A549 (cell line): ENCODE results near the gene SLC5A5. TPM values are rescaled to one million over a fixed set of nuclear protein-coding genes. Genes with fewer than 3 reads are reported as not detected.

Experiments used
- ATAC-seq, 2 experiments: fragments of 200-7000 bp in 1 of 2; fragments of >200 bp in 1 of 2; cut with Nextera tagmentation in 1 of 2; cut with Tn5 transposase in 1 of 2; 3 replicates each; pipeline versions ENCODE4 v1.8.0 to v1.9.1; 2018 to 2020; ENCODE audit warnings: mild to moderate bottlenecking in 1 of 2, moderate library complexity in 1 of 2
- CTCF ChIA-PET: fragments of 300-600 bp; sonication (Branson Sonifier 250); formaldehyde crosslinking; extraction: SDS; loops from one replicate; lab custom pipeline; 2021; ENCODE audit warnings: antibody characterized with exemption, inconsistent platforms; lab: Yijun Ruan, JAX
- POLR2A ChIA-PET: fragments of 350-600 bp; formaldehyde crosslinking; extraction: SDS; loops from one replicate; lab custom pipeline; 2021; ENCODE audit warnings: antibody characterized with exemption, inconsistent platforms; lab: Yijun Ruan, JAX
- DNase-seq, 2 experiments: peaks; one replicate each; pipeline versions ENCODE4 v3.0.0 to v3.0.0-alpha.2; 2011 to 2016; ENCODE audit warnings: low read depth in 1 of 2, low spot score in 1 of 2
- FAIRE-seq: peaks from 2 replicates; lab custom pipeline; 2011; peaks lifted over from hg19 to GRCh38; lab: Jason Lieb, UNC
- H3K27ac ChIP-seq, 2 experiments: fragments of >200 bp; sonication (Bioruptor Twin); formaldehyde crosslinking; 3 replicates each; pipeline ENCODE4 v1.5.1; 2016 to 2017
- H3K4me1 ChIP-seq: fragments of >200 bp; sonication (Bioruptor Twin); formaldehyde crosslinking; 3 replicates; pipeline ENCODE4 v1.6.1; 2016
- H3K4me2 ChIP-seq: fragments of >200 bp; sonication (Bioruptor Twin); formaldehyde crosslinking; 3 replicates; pipeline ENCODE4 v1.6.1; 2016
- H3K4me3 ChIP-seq: fragments of >200 bp; sonication (Bioruptor Twin); formaldehyde crosslinking; 3 replicates; pipeline ENCODE4 v1.5.1; 2016
- H3K9me3 ChIP-seq: fragments of >200 bp; sonication (Bioruptor Twin); formaldehyde crosslinking; 3 replicates; pipeline ENCODE4 v1.6.1; 2016
- ATOH8 ChIP-seq: fragments of 250-450 bp; sonication (Bioruptor Pico); IDR thresholded peaks from 2 replicates; pipeline ENCODE4 v1.5.0; 2020; ENCODE audit warnings: low read depth, mild to moderate bottlenecking, moderate library complexity
- CBX2 ChIP-seq: fragments of 200-600 bp; sonication (generic); IDR thresholded peaks from 2 replicates; pipeline ENCODE4 v1.6.1; 2016; ENCODE audit warnings: low read depth, mild to moderate bottlenecking, borderline replicate concordance
- CEBPB ChIP-seq, 2 experiments: fragments of >200 bp in 1 of 2; sonication (Bioruptor Twin) in 1 of 2; formaldehyde crosslinking in 1 of 2; IDR thresholded peaks; 2 replicates each; pipeline ENCODE4 v1.6.1; 2012 to 2016
- CHD2 ChIP-seq: fragments of 150-350 bp; IDR thresholded peaks from 2 replicates; pipeline ENCODE4 v1.6.1; 2014; ENCODE audit warnings: low read length; ENCODE audit not compliant: partially characterized antibody
- CTCF ChIP-seq: fragments of >200 bp; sonication (Bioruptor Twin); formaldehyde crosslinking; IDR thresholded peaks from 3 replicates; pipeline ENCODE4 v1.5.1; 2016
- EHMT2 ChIP-seq: fragments of 200-600 bp; sonication (generic); IDR thresholded peaks from 2 replicates; pipeline ENCODE4 v1.6.1; 2016; ENCODE audit warnings: antibody characterized with exemption, low read depth, mild to moderate bottlenecking, moderate library complexity
- ELK1 ChIP-seq: fragments of 150-350 bp; IDR thresholded peaks from 2 replicates; pipeline ENCODE4 v1.6.1; 2014; ENCODE audit warnings: low read depth, mild to moderate bottlenecking, low read length
- FOSB ChIP-seq: fragments of 250-450 bp; sonication (Bioruptor Pico); IDR thresholded peaks from 2 replicates; pipeline ENCODE4 v1.5.0; 2020; ENCODE audit warnings: mild to moderate bottlenecking, moderate library complexity
- HDAC2 ChIP-seq: fragments of 200-600 bp; sonication (generic); IDR thresholded peaks from 2 replicates; pipeline ENCODE4 v1.6.1; 2016
- HOXB5 ChIP-seq: fragments of 250-450 bp; sonication (Bioruptor Pico); IDR thresholded peaks from 2 replicates; pipeline ENCODE4 v1.5.0; 2020; ENCODE audit warnings: mild to moderate bottlenecking, moderate library complexity
- JUN ChIP-seq, 2 experiments: fragments of >200 bp; sonication (Bioruptor Twin); formaldehyde crosslinking; IDR thresholded peaks; 2 replicates in 1 of 2; 3 replicates in 1 of 2; pipeline ENCODE4 v1.6.1; 2016 to 2017
- JUNB ChIP-seq: fragments of >200 bp; sonication (Bioruptor Twin); formaldehyde crosslinking; IDR thresholded peaks from 2 replicates; pipeline ENCODE4 v1.6.1; 2016
- KDM1A ChIP-seq: fragments of 200-600 bp; sonication (generic); IDR thresholded peaks from 2 replicates; pipeline ENCODE4 v1.6.1; 2016; ENCODE audit warnings: low read depth, mild to moderate bottlenecking
- MAFK ChIP-seq: fragments of 450-650 bp; IDR thresholded peaks from 2 replicates; pipeline ENCODE4 v1.6.1; 2014; ENCODE audit not compliant: partially characterized antibody
- MAZ ChIP-seq: fragments of 150-350 bp; IDR thresholded peaks from 2 replicates; pipeline ENCODE4 v1.6.1; 2014; ENCODE audit warnings: antibody characterized with exemption, low read depth, low read length, borderline replicate concordance
- PBX3 ChIP-seq: IDR thresholded peaks from 2 replicates; pipeline ENCODE4 v1.6.1; 2012
- REST ChIP-seq: fragments of 200-600 bp; sonication (generic); IDR thresholded peaks from 2 replicates; pipeline ENCODE4 v1.6.1; 2016; ENCODE audit warnings: antibody characterized with exemption, mild to moderate bottlenecking, moderate library complexity
- RFX5 ChIP-seq: fragments of 450-650 bp; IDR thresholded peaks from 2 replicates; pipeline ENCODE4 v1.7.1; 2014; ENCODE audit warnings: antibody characterized with exemption, mild to moderate bottlenecking, moderate library complexity
- RNF2 ChIP-seq: fragments of 200-600 bp; sonication (generic); IDR thresholded peaks from 2 replicates; pipeline ENCODE4 v1.6.1; 2016; ENCODE audit warnings: low read depth, mild to moderate bottlenecking, antibody characterized with exemption, moderate library complexity, borderline replicate concordance
- TFCP2L1 ChIP-seq: fragments of 250-450 bp; sonication (Bioruptor Pico); IDR thresholded peaks from 2 replicates; pipeline ENCODE4 v1.5.0; 2021; ENCODE audit warnings: mild to moderate bottlenecking
- TP53 ChIP-seq: fragments of 250-450 bp; sonication (Bioruptor Pico); IDR thresholded peaks from 2 replicates; pipeline ENCODE4 v1.5.0; 2021; ENCODE audit warnings: mild to moderate bottlenecking, moderate library complexity
- USF2 ChIP-seq: fragments of 450-650 bp; IDR thresholded peaks from 2 replicates; pipeline ENCODE4 v1.6.1; 2014; ENCODE audit warnings: antibody characterized with exemption
- ZFP36 ChIP-seq: fragments of 450-650 bp; IDR thresholded peaks from 2 replicates; pipeline ENCODE4 v1.6.1; 2014; ENCODE audit warnings: borderline replicate concordance; ENCODE audit not compliant: partially characterized antibody
- ZNF302 ChIP-seq: fragments of 250-450 bp; sonication (Bioruptor Pico); IDR thresholded peaks from 2 replicates; pipeline ENCODE4 v1.9.0; 2021; ENCODE audit warnings: inconsistent platforms, mild to moderate bottlenecking, moderate library complexity
- WGBS: methylation state at CpG from one replicate; pipeline ENCODE4 v1.1.6; 2017; ENCODE audit errors: missing lambda C conversion rate; 5-methylcytosine and 5-hydroxymethylcytosine counted together
- polyA plus RNA-seq, 4 experiments: library from polyadenylated mRNA; depleted of rRNA in 3 of 4; stranded (reverse); fragments of >200 nt; fragmentation: RNase III in 1 of 4; extraction: RNeasy Plus Mini Kit Qiagen cat#74134 plus additional on column Dnase treatment in 1 of 4; gene quantifications; 2 replicates in 3 of 4; 3 replicates in 1 of 4; pipeline ENCODE4 v1.2.3, GENCODE V29; 2011 to 2017

Gene SLC5A5
- polyA plus RNA-seq, 2 of the 4 experiments (the other 2 are of a cell fraction), result 0.06 to 0.25 TPM

- ChIA-PET CTCF (interaction anchor here (1.0 to 2.1 kb wide), 3 partner anchors 53 to 119 kb away, joined by 3 to 4 read pairs (median 3); no protein-coding TSS in a partner anchor), POLR2A (no interaction called here)
- WGBS, result 82% methylated on average over 15 of the region's 16 CpGs
- TF ChIP-seq ZNF302, result no peak
- no peak for TF ChIP-seq ELK1
- no peak for TF ChIP-seq RFX5
- no peak for TF ChIP-seq ATOH8 (CRISPR knock-in tag)
- TF ChIP-seq MAZ, result no peak
- TF ChIP-seq ZFP36, result no peak
- no peak for TF ChIP-seq HDAC2
- TF ChIP-seq CEBPB (IDR thresholded peaks at IDR 0.05), result no peak
- TF ChIP-seq KDM1A, result no peak
- Histone ChIP-seq H3K4me2 (no peak overlapping the region), H3K4me1 (no peaks in the 10 kb centered on the region), H3K9me3 (no peaks in the 10 kb centered on the region), H3K4me3 (no peak overlapping the region), H3K27ac (no peak overlapping the region)
- FAIRE-seq (no peak), DNase-seq (no peak), ATAC-seq (no peak)
Observed at GRCh38 chr19:17877696-17878095, 6.0 kb downstream of the SLC5A5 start.

GRCh38 chr19:17879466-17879865, 7.7 kb downstream of the SLC5A5 start:
- 43% methylated on average over 7 of the region's 7 CpGs for WGBS
- CTCF ChIA-PET, result interaction anchor here (0.6 to 1.3 kb wide), 3 partner anchors 9 to 53 kb away, joined by 3 to 4 read pairs (median 3); partner anchors contain the start of gene CCDC124
- ATAC-seq, result peak; percentile 44 to 58; a peak in 5 of 6 replicates
- POLR2A ChIA-PET, result no interaction called here
- no peak overlapping the region for H3K4me2 ChIP-seq
- no peak overlapping the region for H3K4me3 ChIP-seq
- H3K9me3 ChIP-seq, result no peaks in the 10 kb centered on the region
- H3K27ac ChIP-seq, result no peak overlapping the region
- TF ChIP-seq CTCF (no peak), EHMT2 (no peak), TP53 (CRISPR knock-in tag) (no peak), FOSB (no peak), TFCP2L1 (no peak), JUN (IDR thresholded peaks at IDR 0.05) (no peak), RNF2 (no peak), CBX2 (no peak), JUNB (no peak), ATOH8 (CRISPR knock-in tag) (no peak), MAFK (no peak), CHD2 (no peak), USF2 (no peak), HOXB5 (CRISPR knock-in tag) (no peak), REST (no peak), PBX3 (no peak)
- TF ChIP-seq, all 56 proteins: peak for 0
- DNase-seq (no peak), FAIRE-seq (no peak)
- no peaks in the 10 kb centered on the region for H3K4me1 ChIP-seq
